Uterus (tissue), 2 donors: ENCODE measurements around the gene DCPS.
"Not testable (repeated sequence)": the region's sequence is repeated elsewhere in the genome, so short reads cannot be mapped to it uniquely, and the experiment has no call there.

Source experiments
- POLR2A ChIP-seq, 2 donors: fragments of 450-650 bp; IDR thresholded peaks; one replicate each; pipeline ENCODE4 v1.6.1; 2016; ENCODE audit warnings: antibody characterized with exemption in 2 of 2, mild to moderate bottlenecking in 1 of 2, moderate library complexity in 1 of 2
- TF ChIP-seq, protein P1 (sequence below), 4 experiments: fragments of 200-600 bp in 2 of 4; fragments of 450-650 bp in 2 of 4; sonication (generic) in 2 of 4; IDR thresholded peaks; one replicate each; pipeline ENCODE4 v1.5.1; 2016 to 2019; ENCODE audit warnings: antibody characterized with exemption in 4 of 4, mild to moderate bottlenecking in 2 of 4, moderate library complexity in 1 of 4

GRCh38 chr11:126386729-126387071 lies 82.8 kb downstream of the DCPS start:
- TF ChIP-seq, protein P1, sequence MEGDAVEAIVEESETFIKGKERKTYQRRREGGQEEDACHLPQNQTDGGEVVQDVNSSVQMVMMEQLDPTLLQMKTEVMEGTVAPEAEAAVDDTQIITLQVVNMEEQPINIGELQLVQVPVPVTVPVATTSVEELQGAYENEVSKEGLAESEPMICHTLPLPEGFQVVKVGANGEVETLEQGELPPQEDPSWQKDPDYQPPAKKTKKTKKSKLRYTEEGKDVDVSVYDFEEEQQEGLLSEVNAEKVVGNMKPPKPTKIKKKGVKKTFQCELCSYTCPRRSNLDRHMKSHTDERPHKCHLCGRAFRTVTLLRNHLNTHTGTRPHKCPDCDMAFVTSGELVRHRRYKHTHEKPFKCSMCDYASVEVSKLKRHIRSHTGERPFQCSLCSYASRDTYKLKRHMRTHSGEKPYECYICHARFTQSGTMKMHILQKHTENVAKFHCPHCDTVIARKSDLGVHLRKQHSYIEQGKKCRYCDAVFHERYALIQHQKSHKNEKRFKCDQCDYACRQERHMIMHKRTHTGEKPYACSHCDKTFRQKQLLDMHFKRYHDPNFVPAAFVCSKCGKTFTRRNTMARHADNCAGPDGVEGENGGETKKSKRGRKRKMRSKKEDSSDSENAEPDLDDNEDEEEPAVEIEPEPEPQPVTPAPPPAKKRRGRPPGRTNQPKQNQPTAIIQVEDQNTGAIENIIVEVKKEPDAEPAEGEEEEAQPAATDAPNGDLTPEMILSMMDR (IDR thresholded peaks at IDR 0.05): not testable (repeated sequence)
- not testable (repeated sequence) for TF ChIP-seq POLR2A (IDR thresholded peaks at IDR 0.05)
